Measurements from ENCODE around the gene CPE. TPM values are rescaled to one million over a fixed set of nuclear protein-coding genes. Genes with fewer than 3 reads are reported as not detected.

The CPE gene
- total RNA-seq, 1 experiment from 2014 or later: 0.92 TPM

DNA sequence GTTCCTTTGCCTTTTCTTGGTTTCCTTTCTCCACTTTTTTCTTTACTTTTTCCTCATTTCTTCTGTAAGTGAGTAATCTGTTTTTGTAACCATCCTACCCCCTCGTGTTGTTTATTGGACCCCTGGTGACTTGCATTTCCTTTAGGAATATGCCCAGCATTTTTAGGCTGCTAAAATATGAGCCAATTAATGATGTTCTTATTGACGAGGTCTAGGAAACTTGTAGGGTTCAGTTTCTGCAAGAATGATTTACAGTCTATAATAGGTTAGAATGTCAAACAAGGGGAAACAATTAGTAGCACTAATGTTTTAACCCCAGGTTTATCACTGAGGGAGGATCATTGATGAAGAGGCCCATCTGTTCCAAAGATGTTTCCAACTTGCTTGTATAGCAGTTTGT is 79.0 kb downstream of the CPE start:
- Histone ChIP-seq H3K4me3 (ENCODE audit: low read depth in 2 of 2, low read length in 2 of 2) (no peak overlapping the region), H3K27ac (ENCODE audit: low read length) (no peak overlapping the region), H3K36me3 (ENCODE audit: control insufficient read depth, insufficient read depth, low read length) (no peaks in the 10 kb centered on the region; the same call in 1 of the 2 replicates), H3K27me3 (ENCODE audit: control insufficient read depth, insufficient read depth, low read length) (no peaks in the 10 kb centered on the region; the same call in 1 of the 2 replicates), H3K4me1 (ENCODE audit: control insufficient read depth, insufficient read depth, low read length) (no peaks in the 10 kb centered on the region), H3K9me3 (ENCODE audit: control insufficient read depth, insufficient read depth, low read depth, low read length) (no peaks in the 10 kb centered on the region)
- no peak for DNase-seq (ENCODE audit: low read depth, low spot score)
- no TSS peak for BruUV-seq (replicated peaks)
- POLR2A ChIA-PET: no interaction called here
- no peak for ATAC-seq
- intact Hi-C loops (cut with micrococcal nuclease; ENCODE audit: unreplicated experiment) (no loop called here), in situ Hi-C loops (cut with HindIII; ENCODE audit: low pct_unique_long_range_greater_than_20kb, low sequenced_read_pairs) (no loop called here)
- TF ChIP-seq, protein P1, sequence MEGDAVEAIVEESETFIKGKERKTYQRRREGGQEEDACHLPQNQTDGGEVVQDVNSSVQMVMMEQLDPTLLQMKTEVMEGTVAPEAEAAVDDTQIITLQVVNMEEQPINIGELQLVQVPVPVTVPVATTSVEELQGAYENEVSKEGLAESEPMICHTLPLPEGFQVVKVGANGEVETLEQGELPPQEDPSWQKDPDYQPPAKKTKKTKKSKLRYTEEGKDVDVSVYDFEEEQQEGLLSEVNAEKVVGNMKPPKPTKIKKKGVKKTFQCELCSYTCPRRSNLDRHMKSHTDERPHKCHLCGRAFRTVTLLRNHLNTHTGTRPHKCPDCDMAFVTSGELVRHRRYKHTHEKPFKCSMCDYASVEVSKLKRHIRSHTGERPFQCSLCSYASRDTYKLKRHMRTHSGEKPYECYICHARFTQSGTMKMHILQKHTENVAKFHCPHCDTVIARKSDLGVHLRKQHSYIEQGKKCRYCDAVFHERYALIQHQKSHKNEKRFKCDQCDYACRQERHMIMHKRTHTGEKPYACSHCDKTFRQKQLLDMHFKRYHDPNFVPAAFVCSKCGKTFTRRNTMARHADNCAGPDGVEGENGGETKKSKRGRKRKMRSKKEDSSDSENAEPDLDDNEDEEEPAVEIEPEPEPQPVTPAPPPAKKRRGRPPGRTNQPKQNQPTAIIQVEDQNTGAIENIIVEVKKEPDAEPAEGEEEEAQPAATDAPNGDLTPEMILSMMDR (IDR thresholded peaks at IDR 0.05): no peak
- TF ChIP-seq, protein P2, sequence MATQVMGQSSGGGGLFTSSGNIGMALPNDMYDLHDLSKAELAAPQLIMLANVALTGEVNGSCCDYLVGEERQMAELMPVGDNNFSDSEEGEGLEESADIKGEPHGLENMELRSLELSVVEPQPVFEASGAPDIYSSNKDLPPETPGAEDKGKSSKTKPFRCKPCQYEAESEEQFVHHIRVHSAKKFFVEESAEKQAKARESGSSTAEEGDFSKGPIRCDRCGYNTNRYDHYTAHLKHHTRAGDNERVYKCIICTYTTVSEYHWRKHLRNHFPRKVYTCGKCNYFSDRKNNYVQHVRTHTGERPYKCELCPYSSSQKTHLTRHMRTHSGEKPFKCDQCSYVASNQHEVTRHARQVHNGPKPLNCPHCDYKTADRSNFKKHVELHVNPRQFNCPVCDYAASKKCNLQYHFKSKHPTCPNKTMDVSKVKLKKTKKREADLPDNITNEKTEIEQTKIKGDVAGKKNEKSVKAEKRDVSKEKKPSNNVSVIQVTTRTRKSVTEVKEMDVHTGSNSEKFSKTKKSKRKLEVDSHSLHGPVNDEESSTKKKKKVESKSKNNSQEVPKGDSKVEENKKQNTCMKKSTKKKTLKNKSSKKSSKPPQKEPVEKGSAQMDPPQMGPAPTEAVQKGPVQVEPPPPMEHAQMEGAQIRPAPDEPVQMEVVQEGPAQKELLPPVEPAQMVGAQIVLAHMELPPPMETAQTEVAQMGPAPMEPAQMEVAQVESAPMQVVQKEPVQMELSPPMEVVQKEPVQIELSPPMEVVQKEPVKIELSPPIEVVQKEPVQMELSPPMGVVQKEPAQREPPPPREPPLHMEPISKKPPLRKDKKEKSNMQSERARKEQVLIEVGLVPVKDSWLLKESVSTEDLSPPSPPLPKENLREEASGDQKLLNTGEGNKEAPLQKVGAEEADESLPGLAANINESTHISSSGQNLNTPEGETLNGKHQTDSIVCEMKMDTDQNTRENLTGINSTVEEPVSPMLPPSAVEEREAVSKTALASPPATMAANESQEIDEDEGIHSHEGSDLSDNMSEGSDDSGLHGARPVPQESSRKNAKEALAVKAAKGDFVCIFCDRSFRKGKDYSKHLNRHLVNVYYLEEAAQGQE (IDR thresholded peaks at IDR 0.05; ENCODE audit: insufficient read depth in 1 of 2, low read depth in 2 of 2, low read length in 1 of 2): no peak
- TF ChIP-seq SIN3A (IDR thresholded peaks at IDR 0.05; ENCODE audit: borderline replicate concordance, insufficient read depth, low read depth, low read length): no peak
- TF ChIP-seq TCF7L2 (IDR thresholded peaks at IDR 0.05; ENCODE audit: low read depth, low read length): no peak
- CTCF ChIA-PET: no interaction called here

DNA sequence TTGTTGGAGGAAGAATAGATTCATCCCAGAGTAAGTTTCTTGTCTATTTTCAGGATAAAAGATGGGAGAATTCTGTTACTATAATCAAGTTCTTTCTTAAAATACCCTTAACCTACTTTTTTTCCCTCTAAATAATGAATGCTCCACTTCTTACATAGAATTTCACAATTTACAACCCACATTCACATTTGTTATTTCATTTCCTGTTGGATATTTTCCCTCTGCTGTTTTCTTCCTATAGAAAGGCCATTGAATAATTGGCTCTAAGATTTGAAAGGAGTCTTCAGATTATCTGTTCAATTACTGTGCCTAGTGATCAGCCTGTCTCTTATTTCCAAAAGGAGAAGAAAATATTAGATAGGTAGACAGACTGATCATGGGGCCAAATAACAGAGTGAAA is 79.7 kb downstream of the CPE start:
- Histone ChIP-seq H3K27ac (ENCODE audit: low read length) (no peak overlapping the region), H3K36me3 (ENCODE audit: control insufficient read depth, insufficient read depth, low read length) (no peaks in the 10 kb centered on the region; the same call in 1 of the 2 replicates), H3K4me3 (ENCODE audit: low read depth in 2 of 2, low read length in 2 of 2) (no peak overlapping the region), H3K4me1 (ENCODE audit: control insufficient read depth, insufficient read depth, low read length) (no peaks in the 10 kb centered on the region), H3K9me3 (ENCODE audit: control insufficient read depth, insufficient read depth, low read depth, low read length) (no peaks in the 10 kb centered on the region), H3K27me3 (ENCODE audit: control insufficient read depth, insufficient read depth, low read length) (no peaks in the 10 kb centered on the region; the same call in 1 of the 2 replicates)
- ATAC-seq (no peak), DNase-seq (ENCODE audit: low read depth, low spot score) (no peak)
- TF ChIP-seq TCF7L2 (IDR thresholded peaks at IDR 0.05; ENCODE audit: low read depth, low read length) (no peak), POLR2AphosphoS5 (IDR thresholded peaks at IDR 0.05; ENCODE audit: low read depth, low read length) (no peak), SIN3A (IDR thresholded peaks at IDR 0.05; ENCODE audit: borderline replicate concordance, insufficient read depth, low read depth, low read length) (no peak)
- TF ChIP-seq, protein P2 (IDR thresholded peaks at IDR 0.05; ENCODE audit: insufficient read depth in 1 of 2, low read depth in 2 of 2, low read length in 1 of 2): no peak
- TF ChIP-seq, protein P1 (IDR thresholded peaks at IDR 0.05): no peak
- BruUV-seq (replicated peaks): no TSS peak
- in situ Hi-C loops (cut with HindIII; ENCODE audit: low pct_unique_long_range_greater_than_20kb, low sequenced_read_pairs): no loop called here
- ChIA-PET CTCF (no interaction called here), POLR2A (no interaction called here)
- intact Hi-C loops (cut with micrococcal nuclease; ENCODE audit: unreplicated experiment): no loop called here

Measured in Panc1 (cell line).